ENCODE measurements around the gene ULK1.

DNA sequence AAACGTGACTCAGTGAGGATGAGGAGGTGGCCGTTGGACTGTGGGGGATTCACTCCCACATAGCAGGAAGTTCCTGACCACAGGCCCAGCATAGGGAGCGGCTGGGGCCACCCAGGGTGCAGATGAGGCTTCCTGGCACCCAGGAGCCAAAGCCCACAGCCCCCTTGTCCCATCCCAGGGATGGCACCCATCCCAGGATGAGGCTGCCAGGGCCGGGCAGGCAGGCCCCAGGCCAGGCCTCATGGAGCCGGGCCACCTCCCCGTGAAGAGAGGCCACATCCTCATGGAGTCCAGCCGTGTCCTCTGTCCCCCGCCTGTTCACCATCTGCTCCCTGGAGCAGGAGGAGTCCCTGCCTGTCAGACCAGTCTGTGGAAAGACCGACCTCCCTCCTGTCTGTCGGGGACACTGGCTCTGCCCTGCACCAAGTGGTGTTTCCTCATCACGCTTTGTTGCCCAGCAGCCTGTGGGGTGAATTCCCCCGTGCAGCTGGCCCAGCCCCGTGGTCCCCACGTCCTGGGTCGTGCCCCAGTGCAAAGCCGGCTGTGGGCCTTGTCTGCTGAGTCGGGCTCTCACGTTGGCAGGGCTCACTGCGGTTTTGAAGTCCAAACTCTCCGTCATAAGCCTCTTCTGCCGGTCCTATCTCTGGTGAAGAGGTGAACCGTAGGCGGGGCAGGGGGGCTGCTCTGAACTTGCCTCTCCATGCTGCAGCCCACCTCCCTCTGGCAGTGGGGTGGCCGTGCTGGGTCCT is 41.7 kb upstream of the ULK1 start:
- TF ChIP-seq, protein P1, sequence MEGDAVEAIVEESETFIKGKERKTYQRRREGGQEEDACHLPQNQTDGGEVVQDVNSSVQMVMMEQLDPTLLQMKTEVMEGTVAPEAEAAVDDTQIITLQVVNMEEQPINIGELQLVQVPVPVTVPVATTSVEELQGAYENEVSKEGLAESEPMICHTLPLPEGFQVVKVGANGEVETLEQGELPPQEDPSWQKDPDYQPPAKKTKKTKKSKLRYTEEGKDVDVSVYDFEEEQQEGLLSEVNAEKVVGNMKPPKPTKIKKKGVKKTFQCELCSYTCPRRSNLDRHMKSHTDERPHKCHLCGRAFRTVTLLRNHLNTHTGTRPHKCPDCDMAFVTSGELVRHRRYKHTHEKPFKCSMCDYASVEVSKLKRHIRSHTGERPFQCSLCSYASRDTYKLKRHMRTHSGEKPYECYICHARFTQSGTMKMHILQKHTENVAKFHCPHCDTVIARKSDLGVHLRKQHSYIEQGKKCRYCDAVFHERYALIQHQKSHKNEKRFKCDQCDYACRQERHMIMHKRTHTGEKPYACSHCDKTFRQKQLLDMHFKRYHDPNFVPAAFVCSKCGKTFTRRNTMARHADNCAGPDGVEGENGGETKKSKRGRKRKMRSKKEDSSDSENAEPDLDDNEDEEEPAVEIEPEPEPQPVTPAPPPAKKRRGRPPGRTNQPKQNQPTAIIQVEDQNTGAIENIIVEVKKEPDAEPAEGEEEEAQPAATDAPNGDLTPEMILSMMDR (IDR thresholded peaks at IDR 0.05), result no peak
- no peak for TF ChIP-seq POLR2A (IDR thresholded peaks at IDR 0.05)
